ENCODE data around the gene AMPH. TPM values are rescaled to one million over a fixed set of nuclear protein-coding genes. Genes with fewer than 3 reads are reported as not detected.
"Not testable (repeated sequence)": the region's sequence is repeated elsewhere in the genome, so short reads cannot be mapped to it uniquely, and the experiment has no call there.

AMPH gene
- total RNA-seq, 6 donors from 2014 or later = 0.61 to 25.1 (median 2.5) TPM

GRCh38 chr7:38398725-38399321, 232.3 kb downstream of the AMPH start:
- ATAC-seq (ENCODE audit: low FRiP score in 2 of 2) (peak in 1 of 2 donors; percentile 83), DNase-seq (peak in 1 of 2 donors; percentile 70)
- no peaks in the 10 kb centered on the region for H3K9me3 ChIP-seq
- no peaks in the 10 kb centered on the region for H3K36me3 ChIP-seq
- no peak overlapping the region for H3K4me3 ChIP-seq
- H3K27ac ChIP-seq = no peak overlapping the region
- TF ChIP-seq POLR2AphosphoS5 (IDR thresholded peaks at IDR 0.05) (no peak), EP300 (IDR thresholded peaks at IDR 0.05) (no peak), CTCF (IDR thresholded peaks at IDR 0.05) (peak in 5 of 6 experiments; percentile 37 to 71 (median 57))
- no peaks in the 10 kb centered on the region for H3K27me3 ChIP-seq
- WGBS, 2 donors = 6 to 11% methylated on average over 9 of the region's 9 CpGs
- peaks cover 0 to 4% (median 0%) of the 10 kb centered on the region in 4 donors for H3K4me1 ChIP-seq

- 85 to 96% methylated on average over 2 of the region's 2 CpGs for WGBS, 2 donors
- no peak for DNase-seq
- H3K27ac ChIP-seq = no peak overlapping the region
- peaks cover 0 to 4% (median 0%) of the 10 kb centered on the region in 4 donors for H3K4me1 ChIP-seq
- no peaks in the 10 kb centered on the region for H3K36me3 ChIP-seq
- no peaks in the 10 kb centered on the region for H3K27me3 ChIP-seq
- TF ChIP-seq CTCF (IDR thresholded peaks at IDR 0.05) (no peak), POLR2AphosphoS5 (IDR thresholded peaks at IDR 0.05) (no peak), POLR2A (IDR thresholded peaks at IDR 0.05) (no peak), EP300 (IDR thresholded peaks at IDR 0.05) (no peak)
- H3K9me3 ChIP-seq = no peaks in the 10 kb centered on the region
- H3K4me3 ChIP-seq = no peak overlapping the region
- ATAC-seq (ENCODE audit: low FRiP score in 2 of 2) = no peak
Observed at GRCh38 chr7:38396852-38397251, 234.3 kb downstream of the AMPH start.

GRCh38 chr7:38395921-38396552, 235.1 kb downstream of the AMPH start:
- not testable (repeated sequence) for H3K9me3 ChIP-seq; H3K36me3 ChIP-seq; H3K4me1 ChIP-seq; H3K27ac ChIP-seq; H3K27me3 ChIP-seq; ATAC-seq (ENCODE audit: low FRiP score in 2 of 2); DNase-seq; H3K4me3 ChIP-seq
- WGBS, 2 donors = 55 to 70% methylated on average over 1 of the region's 1 CpG

GRCh38 chr7:38394660-38395059, 236.5 kb downstream of the AMPH start:
- 37 to 53% methylated on average over 4 of the region's 4 CpGs for WGBS, 2 donors
- no peak overlapping the region for H3K27ac ChIP-seq
- ATAC-seq (ENCODE audit: low FRiP score in 2 of 2) (no peak), DNase-seq (no peak)
- peaks cover 0 to 4% (median 0%) of the 10 kb centered on the region in 4 donors for H3K4me1 ChIP-seq
- H3K4me3 ChIP-seq = no peak overlapping the region
- H3K36me3 ChIP-seq = no peaks in the 10 kb centered on the region
- H3K27me3 ChIP-seq = no peaks in the 10 kb centered on the region
- TF ChIP-seq POLR2A (IDR thresholded peaks at IDR 0.05) (no peak), EP300 (IDR thresholded peaks at IDR 0.05) (no peak), POLR2AphosphoS5 (IDR thresholded peaks at IDR 0.05) (no peak), CTCF (IDR thresholded peaks at IDR 0.05) (no peak)
- no peaks in the 10 kb centered on the region for H3K9me3 ChIP-seq

- no peaks in the 10 kb centered on the region for H3K9me3 ChIP-seq
- 76 to 87% methylated on average over 5 of the region's 5 CpGs for WGBS, 2 donors
- ATAC-seq (ENCODE audit: low FRiP score in 2 of 2) = peak in 1 of 2 donors; percentile 51
Observed at GRCh38 chr7:38393874-38394273, 237.3 kb downstream of the AMPH start.

More at GRCh38 chr7:38393874-38394273, 237.3 kb downstream of the AMPH start:
- Histone ChIP-seq H3K36me3 (no peaks in the 10 kb centered on the region), H3K4me1 (peaks cover 0 to 1% (median 0%) of the 10 kb centered on the region in 4 donors), H3K27me3 (no peaks in the 10 kb centered on the region), H3K4me3 (no peak overlapping the region), H3K27ac (no peak overlapping the region)
- no peak for DNase-seq
- TF ChIP-seq CTCF (IDR thresholded peaks at IDR 0.05) = no peak
- no peak for TF ChIP-seq POLR2AphosphoS5 (IDR thresholded peaks at IDR 0.05)
- TF ChIP-seq POLR2A (IDR thresholded peaks at IDR 0.05) = no peak
- no peak for TF ChIP-seq EP300 (IDR thresholded peaks at IDR 0.05)

Measured in upper lobe of left lung (tissue), 6 donors.